ENCODE measurements around the gene KRT6A. TPM values are rescaled to one million over a fixed set of nuclear protein-coding genes. Genes with fewer than 3 reads are reported as not detected.

The KRT6A gene
- polyA plus RNA-seq, 2 of the 4 experiments (the other 2 are of a cell fraction), result 0.04 to 0.14 TPM

DNA sequence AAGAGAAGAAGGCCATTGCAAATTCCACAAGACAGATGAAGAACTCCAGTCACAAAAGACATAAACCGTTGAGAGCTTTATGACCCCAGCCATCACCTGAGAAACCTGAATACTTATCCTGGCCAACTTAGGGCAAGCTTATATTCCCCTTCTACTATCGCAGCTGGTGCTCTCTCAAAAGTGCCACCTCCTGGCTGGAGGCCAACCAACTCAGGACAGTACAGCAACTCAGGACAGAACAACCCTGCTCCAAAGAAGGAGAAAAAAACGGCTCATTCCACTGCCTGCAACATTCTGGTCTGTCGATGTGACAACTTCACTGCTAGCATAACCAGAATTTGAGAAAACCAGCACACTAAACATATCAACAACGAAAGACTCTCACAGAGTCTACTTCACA lies 31.4 kb downstream of the KRT6A start:
- Histone ChIP-seq H3K4me1 (no peaks in the 10 kb centered on the region), H3K4me2 (no peak overlapping the region), H3K4me3 (no peak overlapping the region), H3K9me3 (no peaks in the 10 kb centered on the region), H3K27ac (no peak overlapping the region)
- POLR2A ChIA-PET, result no interaction called here
- no peak for TF ChIP-seq ZFP36 (IDR thresholded peaks at IDR 0.05; ENCODE audit: borderline replicate concordance, partially characterized antibody)
- TF ChIP-seq, protein P1, sequence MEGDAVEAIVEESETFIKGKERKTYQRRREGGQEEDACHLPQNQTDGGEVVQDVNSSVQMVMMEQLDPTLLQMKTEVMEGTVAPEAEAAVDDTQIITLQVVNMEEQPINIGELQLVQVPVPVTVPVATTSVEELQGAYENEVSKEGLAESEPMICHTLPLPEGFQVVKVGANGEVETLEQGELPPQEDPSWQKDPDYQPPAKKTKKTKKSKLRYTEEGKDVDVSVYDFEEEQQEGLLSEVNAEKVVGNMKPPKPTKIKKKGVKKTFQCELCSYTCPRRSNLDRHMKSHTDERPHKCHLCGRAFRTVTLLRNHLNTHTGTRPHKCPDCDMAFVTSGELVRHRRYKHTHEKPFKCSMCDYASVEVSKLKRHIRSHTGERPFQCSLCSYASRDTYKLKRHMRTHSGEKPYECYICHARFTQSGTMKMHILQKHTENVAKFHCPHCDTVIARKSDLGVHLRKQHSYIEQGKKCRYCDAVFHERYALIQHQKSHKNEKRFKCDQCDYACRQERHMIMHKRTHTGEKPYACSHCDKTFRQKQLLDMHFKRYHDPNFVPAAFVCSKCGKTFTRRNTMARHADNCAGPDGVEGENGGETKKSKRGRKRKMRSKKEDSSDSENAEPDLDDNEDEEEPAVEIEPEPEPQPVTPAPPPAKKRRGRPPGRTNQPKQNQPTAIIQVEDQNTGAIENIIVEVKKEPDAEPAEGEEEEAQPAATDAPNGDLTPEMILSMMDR (IDR thresholded peaks at IDR 0.05), result no peak
- TF ChIP-seq, protein P2, sequence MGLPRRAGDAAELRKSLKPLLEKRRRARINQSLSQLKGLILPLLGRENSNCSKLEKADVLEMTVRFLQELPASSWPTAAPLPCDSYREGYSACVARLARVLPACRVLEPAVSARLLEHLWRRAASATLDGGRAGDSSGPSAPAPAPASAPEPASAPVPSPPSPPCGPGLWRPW (IDR thresholded peaks at IDR 0.05), result no peak
- no peak for TF ChIP-seq RNF2 (IDR thresholded peaks at IDR 0.05; ENCODE audit: borderline replicate concordance, low read depth)
- no peak for TF ChIP-seq EHMT2 (IDR thresholded peaks at IDR 0.05; ENCODE audit: low read depth)
- TF ChIP-seq, protein P3, sequence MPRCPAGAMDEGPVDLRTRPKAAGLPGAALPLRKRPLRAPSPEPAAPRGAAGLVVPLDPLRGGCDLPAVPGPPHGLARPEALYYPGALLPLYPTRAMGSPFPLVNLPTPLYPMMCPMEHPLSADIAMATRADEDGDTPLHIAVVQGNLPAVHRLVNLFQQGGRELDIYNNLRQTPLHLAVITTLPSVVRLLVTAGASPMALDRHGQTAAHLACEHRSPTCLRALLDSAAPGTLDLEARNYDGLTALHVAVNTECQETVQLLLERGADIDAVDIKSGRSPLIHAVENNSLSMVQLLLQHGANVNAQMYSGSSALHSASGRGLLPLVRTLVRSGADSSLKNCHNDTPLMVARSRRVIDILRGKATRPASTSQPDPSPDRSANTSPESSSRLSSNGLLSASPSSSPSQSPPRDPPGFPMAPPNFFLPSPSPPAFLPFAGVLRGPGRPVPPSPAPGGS (IDR thresholded peaks at IDR 0.05), result no peak
- no peak for TF ChIP-seq FOXS1 (CRISPR knock-in tag; IDR thresholded peaks at IDR 0.05)
- TF ChIP-seq, protein P4, sequence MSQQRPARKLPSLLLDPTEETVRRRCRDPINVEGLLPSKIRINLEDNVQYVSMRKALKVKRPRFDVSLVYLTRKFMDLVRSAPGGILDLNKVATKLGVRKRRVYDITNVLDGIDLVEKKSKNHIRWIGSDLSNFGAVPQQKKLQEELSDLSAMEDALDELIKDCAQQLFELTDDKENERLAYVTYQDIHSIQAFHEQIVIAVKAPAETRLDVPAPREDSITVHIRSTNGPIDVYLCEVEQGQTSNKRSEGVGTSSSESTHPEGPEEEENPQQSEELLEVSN (IDR thresholded peaks at IDR 0.05; ENCODE audit: borderline replicate concordance, low read depth), result no peak
- TF ChIP-seq HDAC2 (IDR thresholded peaks at IDR 0.05), result no peak
- no peak for TF ChIP-seq RAD21 (conservative IDR thresholded peaks at IDR 0.05 in 1 of 2, IDR thresholded peaks at IDR 0.05 in 1 of 2)
- ATAC-seq (no peak), DNase-seq (ENCODE audit: low read depth in 1 of 2, low spot score in 1 of 2) (no peak), FAIRE-seq (no peak)
- 44% methylated on average over 5 of the region's 5 CpGs for WGBS (ENCODE audit: missing lambda C conversion rate)
- CTCF ChIA-PET, result no interaction called here

DNA sequence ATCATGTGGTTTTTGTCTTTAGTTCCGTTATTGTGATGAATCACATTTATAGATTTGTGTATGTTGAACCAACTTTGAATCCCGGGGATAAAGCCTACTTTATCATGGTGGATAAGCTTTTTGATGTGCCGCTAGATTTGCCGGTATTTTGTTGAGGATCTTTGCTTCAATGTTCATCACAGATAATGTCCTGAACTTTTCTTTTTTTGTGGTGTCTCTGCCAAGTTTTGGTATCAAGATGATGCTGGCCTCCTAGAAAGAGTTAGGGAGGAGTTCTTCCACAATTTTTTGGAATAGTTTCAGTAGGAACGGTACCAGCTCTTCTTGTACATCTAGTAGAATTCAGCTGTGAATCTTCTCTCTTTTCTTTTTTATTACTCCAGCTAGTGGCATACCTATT lies 34.2 kb downstream of the KRT6A start:
- peaks cover 5% of the 10 kb centered on the region; the same call in 1 of the 3 replicates for H3K4me1 ChIP-seq
- FAIRE-seq, result no peak
- H3K9me3 ChIP-seq, result no peaks in the 10 kb centered on the region
- H3K4me3 ChIP-seq, result no peak overlapping the region
- H3K4me2 ChIP-seq, result no peak overlapping the region
- TF ChIP-seq POLR2A (IDR thresholded peaks at IDR 0.05; ENCODE audit: low read length) (no peak), ZFP36 (IDR thresholded peaks at IDR 0.05; ENCODE audit: borderline replicate concordance, partially characterized antibody) (no peak), POLR2AphosphoS2 (conservative IDR thresholded peaks at IDR 0.05; ENCODE audit: low read length) (no peak)
- TF ChIP-seq, protein P5, sequence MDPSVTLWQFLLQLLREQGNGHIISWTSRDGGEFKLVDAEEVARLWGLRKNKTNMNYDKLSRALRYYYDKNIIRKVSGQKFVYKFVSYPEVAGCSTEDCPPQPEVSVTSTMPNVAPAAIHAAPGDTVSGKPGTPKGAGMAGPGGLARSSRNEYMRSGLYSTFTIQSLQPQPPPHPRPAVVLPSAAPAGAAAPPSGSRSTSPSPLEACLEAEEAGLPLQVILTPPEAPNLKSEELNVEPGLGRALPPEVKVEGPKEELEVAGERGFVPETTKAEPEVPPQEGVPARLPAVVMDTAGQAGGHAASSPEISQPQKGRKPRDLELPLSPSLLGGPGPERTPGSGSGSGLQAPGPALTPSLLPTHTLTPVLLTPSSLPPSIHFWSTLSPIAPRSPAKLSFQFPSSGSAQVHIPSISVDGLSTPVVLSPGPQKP (IDR thresholded peaks at IDR 0.05; ENCODE audit: low read depth, low read length), result no peak
- H3K27ac ChIP-seq, result no peak overlapping the region
- POLR2A ChIA-PET, result no interaction called here
- DNase-seq (ENCODE audit: low read depth in 1 of 2, low spot score in 1 of 2), result no peak
- CTCF ChIA-PET, result interaction anchor here (0.6 to 1.1 kb wide), 2 partner anchors 87 to 212 kb away, joined by 3 read pairs; no protein-coding TSS in a partner anchor
- no peak for ATAC-seq
- WGBS (ENCODE audit: missing lambda C conversion rate), result 75% methylated on average over 5 of the region's 5 CpGs

DNA sequence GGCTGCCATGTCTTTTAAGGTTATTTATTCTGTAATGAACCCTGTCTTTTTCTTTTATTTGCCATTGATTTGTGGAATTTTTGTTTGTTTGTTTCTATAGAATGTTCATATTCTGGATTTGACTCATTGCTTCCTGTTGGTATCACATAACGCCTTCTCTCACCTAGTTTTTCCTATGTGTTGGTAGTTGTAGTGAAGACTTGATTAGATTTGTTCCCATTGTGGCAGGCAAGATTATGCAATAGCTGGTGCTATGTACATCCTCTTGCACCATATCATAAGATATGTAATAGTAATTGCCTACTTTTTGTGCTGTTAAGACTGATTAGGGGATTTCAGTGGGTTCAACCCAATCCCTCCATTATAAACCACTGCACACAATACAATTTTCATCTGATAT lies 37.2 kb downstream of the KRT6A start:
- no peak overlapping the region for H3K27ac ChIP-seq
- H3K4me1 ChIP-seq, result peaks cover 5% of the 10 kb centered on the region; the same call in 1 of the 3 replicates
- DNase-seq (ENCODE audit: low read depth in 1 of 2, low spot score in 1 of 2) (no peak), ATAC-seq (no peak), FAIRE-seq (no peak)
- POLR2A ChIA-PET, result no interaction called here
- no peaks in the 10 kb centered on the region for H3K9me3 ChIP-seq
- H3K4me3 ChIP-seq, result no peak overlapping the region
- CTCF ChIA-PET, result interaction anchor here (0.9 kb wide), 1 partner anchor 77 kb away, joined by 3 read pairs; no protein-coding TSS in a partner anchor
- H3K4me2 ChIP-seq, result no peak overlapping the region
- WGBS (ENCODE audit: missing lambda C conversion rate), result 61% methylated on average over 1 of the region's 1 CpG
- TF ChIP-seq JUN (IDR thresholded peaks at IDR 0.05), result no peak
- no peak for TF ChIP-seq BHLHE40 (IDR thresholded peaks at IDR 0.05; ENCODE audit: low read depth, low read length)
- peak; percentile 27 to 60; a peak in 3 of 4 replicates for TF ChIP-seq CEBPB (IDR thresholded peaks at IDR 0.05)
- TF ChIP-seq MAFK (IDR thresholded peaks at IDR 0.05; ENCODE audit: partially characterized antibody), result no peak
